ENCODE data around the gene ZBTB16. TPM values are rescaled to one million over a fixed set of nuclear protein-coding genes. Genes with fewer than 3 reads are reported as not detected.
A peak's percentile ranks its signal among the peaks of the same experiment; 100 is the strongest.

Gene ZBTB16
- polyA plus RNA-seq, 1 donor: 2.8 TPM

GRCh38 chr11:114054806-114055205 lies 4.7 kb upstream of the ZBTB16 start:
- Histone ChIP-seq H3K4me1 (ENCODE audit: control insufficient read depth, insufficient read depth, low read length) (peaks cover 6% of the 10 kb centered on the region), H3K4me3 (ENCODE audit: low read length) (no peak overlapping the region), H3K9me3 (ENCODE audit: control insufficient read depth, low read depth, low read length) (peaks cover 4% of the 10 kb centered on the region), H3K27me3 (ENCODE audit: control insufficient read depth, insufficient read depth, low read length) (peaks cover 31% of the 10 kb centered on the region), H3K36me3 (ENCODE audit: control insufficient read depth, insufficient read depth, low read length) (no peaks in the 10 kb centered on the region), H3K27ac (ENCODE audit: low read length) (no peak overlapping the region)
- no peak for DNase-seq
- WGBS (ENCODE audit: insufficient coverage, low lambda C conversion rate): no CpG with 5 or more reads among the region's 3 CpGs

- Histone ChIP-seq H3K27ac (ENCODE audit: low read length) (no peak overlapping the region), H3K9me3 (ENCODE audit: control insufficient read depth, low read depth, low read length) (peaks cover 4% of the 10 kb centered on the region), H3K36me3 (ENCODE audit: control insufficient read depth, insufficient read depth, low read length) (no peaks in the 10 kb centered on the region), H3K4me3 (ENCODE audit: low read length) (no peak overlapping the region), H3K4me1 (ENCODE audit: control insufficient read depth, insufficient read depth, low read length) (peaks cover 13% of the 10 kb centered on the region), H3K27me3 (ENCODE audit: control insufficient read depth, insufficient read depth, low read length) (peaks cover 41% of the 10 kb centered on the region)
- DNase-seq: no peak
Measured at GRCh38 chr11:114056409-114056808, 3.1 kb upstream of the ZBTB16 start.

DNA sequence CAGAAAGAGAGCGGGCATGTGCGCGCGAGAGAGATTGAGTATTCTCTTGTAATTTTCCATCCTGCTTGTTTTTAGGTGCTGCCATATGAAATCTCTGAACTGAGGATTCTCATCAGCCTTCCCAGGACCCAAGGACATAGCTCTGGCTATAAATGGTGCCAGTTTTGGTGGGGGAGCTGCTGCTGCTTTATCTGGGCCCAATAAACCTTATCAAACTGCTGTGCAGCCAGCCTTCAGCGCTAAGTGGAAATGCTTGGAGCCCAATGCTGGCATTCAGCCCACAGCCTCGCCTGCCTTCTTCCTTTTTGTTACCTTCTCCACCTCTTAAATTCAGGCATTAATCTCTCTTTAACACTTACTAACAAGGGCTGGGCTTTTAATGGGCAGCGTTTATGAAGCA lies 2.4 kb upstream of the ZBTB16 start:
- peaks cover 15% of the 10 kb centered on the region for H3K4me1 ChIP-seq (ENCODE audit: control insufficient read depth, insufficient read depth, low read length)
- H3K9me3 ChIP-seq (ENCODE audit: control insufficient read depth, low read depth, low read length): peaks cover 4% of the 10 kb centered on the region
- DNase-seq: no peak
- H3K4me3 ChIP-seq (ENCODE audit: low read length): no peak overlapping the region
- peaks cover 48% of the 10 kb centered on the region for H3K27me3 ChIP-seq (ENCODE audit: control insufficient read depth, insufficient read depth, low read length)
- no peaks in the 10 kb centered on the region for H3K36me3 ChIP-seq (ENCODE audit: control insufficient read depth, insufficient read depth, low read length)
- no peak overlapping the region for H3K27ac ChIP-seq (ENCODE audit: low read length)
- whole genome bisulfite sequencing (ENCODE audit: insufficient coverage, low lambda C conversion rate): 100% methylated on average over 4 of the region's 7 CpGs

DNA sequence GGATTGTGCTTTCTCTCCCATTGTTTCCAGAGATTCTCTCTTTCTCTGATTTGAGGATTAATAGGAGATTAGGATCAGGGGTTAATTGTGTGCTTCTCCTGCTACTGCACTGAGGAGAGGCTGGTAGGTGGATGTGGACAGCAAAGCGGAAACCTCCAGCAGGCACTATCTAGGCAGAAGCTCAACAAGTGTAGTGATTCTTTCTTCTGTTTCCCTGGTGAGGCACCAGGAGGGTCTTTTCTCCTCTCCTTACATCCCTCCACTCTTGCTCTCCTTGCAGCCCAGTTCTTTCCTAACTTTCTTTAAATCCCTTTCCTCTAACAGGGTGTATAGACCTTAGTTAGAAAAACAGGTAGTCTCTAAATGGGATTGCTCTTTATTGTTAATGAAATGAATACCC lies 1.9 kb upstream of the ZBTB16 start:
- Histone ChIP-seq H3K4me1 (ENCODE audit: control insufficient read depth, insufficient read depth, low read length) (peaks cover 15% of the 10 kb centered on the region), H3K27me3 (ENCODE audit: control insufficient read depth, insufficient read depth, low read length) (peaks cover 52% of the 10 kb centered on the region), H3K27ac (ENCODE audit: low read length) (no peak overlapping the region), H3K9me3 (ENCODE audit: control insufficient read depth, low read depth, low read length) (peaks cover 4% of the 10 kb centered on the region), H3K36me3 (ENCODE audit: control insufficient read depth, insufficient read depth, low read length) (no peaks in the 10 kb centered on the region), H3K4me3 (ENCODE audit: low read length) (no peak overlapping the region)
- WGBS (ENCODE audit: insufficient coverage, low lambda C conversion rate): no CpG with 5 or more reads among the region's 1 CpG
- DNase-seq: no peak

- no peak for DNase-seq
- Histone ChIP-seq H3K4me3 (ENCODE audit: low read length) (no peak overlapping the region), H3K4me1 (ENCODE audit: control insufficient read depth, insufficient read depth, low read length) (peaks cover 15% of the 10 kb centered on the region), H3K27me3 (ENCODE audit: control insufficient read depth, insufficient read depth, low read length) (peaks cover 57% of the 10 kb centered on the region), H3K36me3 (ENCODE audit: control insufficient read depth, insufficient read depth, low read length) (no peaks in the 10 kb centered on the region), H3K9me3 (ENCODE audit: control insufficient read depth, low read depth, low read length) (peaks cover 4% of the 10 kb centered on the region), H3K27ac (ENCODE audit: low read length) (no peak overlapping the region)
- no CpG with 5 or more reads among the region's 25 CpGs for WGBS (ENCODE audit: insufficient coverage, low lambda C conversion rate)
Measured at GRCh38 chr11:114058026-114058706, 1.3 kb upstream of the ZBTB16 start.

GRCh38 chr11:114058871-114059277 lies 637 bp upstream of the ZBTB16 start:
- Histone ChIP-seq H3K4me1 (ENCODE audit: control insufficient read depth, insufficient read depth, low read length) (peaks cover 15% of the 10 kb centered on the region), H3K4me3 (ENCODE audit: low read length) (peak overlapping the region; percentile 17), H3K36me3 (ENCODE audit: control insufficient read depth, insufficient read depth, low read length) (no peaks in the 10 kb centered on the region), H3K27me3 (ENCODE audit: control insufficient read depth, insufficient read depth, low read length) (peaks cover 61% of the 10 kb centered on the region), H3K27ac (ENCODE audit: low read length) (no peak overlapping the region), H3K9me3 (ENCODE audit: control insufficient read depth, low read depth, low read length) (peaks cover 4% of the 10 kb centered on the region)
- WGBS (ENCODE audit: insufficient coverage, low lambda C conversion rate): no CpG with 5 or more reads among the region's 25 CpGs
- DNase-seq: no peak

- Histone ChIP-seq H3K4me3 (ENCODE audit: low read length) (peak overlapping the region; percentile 56), H3K36me3 (ENCODE audit: control insufficient read depth, insufficient read depth, low read length) (no peaks in the 10 kb centered on the region), H3K4me1 (ENCODE audit: control insufficient read depth, insufficient read depth, low read length) (peaks cover 15% of the 10 kb centered on the region), H3K9me3 (ENCODE audit: control insufficient read depth, low read depth, low read length) (peaks cover 4% of the 10 kb centered on the region), H3K27ac (ENCODE audit: low read length) (peak overlapping the region; percentile 51), H3K27me3 (ENCODE audit: control insufficient read depth, insufficient read depth, low read length) (peaks cover 63% of the 10 kb centered on the region)
- no CpG with 5 or more reads among the region's 33 CpGs for WGBS (ENCODE audit: insufficient coverage, low lambda C conversion rate)
- no peak for DNase-seq
Measured at GRCh38 chr11:114059984-114060391, 477 bp downstream of the ZBTB16 start.

DNA sequence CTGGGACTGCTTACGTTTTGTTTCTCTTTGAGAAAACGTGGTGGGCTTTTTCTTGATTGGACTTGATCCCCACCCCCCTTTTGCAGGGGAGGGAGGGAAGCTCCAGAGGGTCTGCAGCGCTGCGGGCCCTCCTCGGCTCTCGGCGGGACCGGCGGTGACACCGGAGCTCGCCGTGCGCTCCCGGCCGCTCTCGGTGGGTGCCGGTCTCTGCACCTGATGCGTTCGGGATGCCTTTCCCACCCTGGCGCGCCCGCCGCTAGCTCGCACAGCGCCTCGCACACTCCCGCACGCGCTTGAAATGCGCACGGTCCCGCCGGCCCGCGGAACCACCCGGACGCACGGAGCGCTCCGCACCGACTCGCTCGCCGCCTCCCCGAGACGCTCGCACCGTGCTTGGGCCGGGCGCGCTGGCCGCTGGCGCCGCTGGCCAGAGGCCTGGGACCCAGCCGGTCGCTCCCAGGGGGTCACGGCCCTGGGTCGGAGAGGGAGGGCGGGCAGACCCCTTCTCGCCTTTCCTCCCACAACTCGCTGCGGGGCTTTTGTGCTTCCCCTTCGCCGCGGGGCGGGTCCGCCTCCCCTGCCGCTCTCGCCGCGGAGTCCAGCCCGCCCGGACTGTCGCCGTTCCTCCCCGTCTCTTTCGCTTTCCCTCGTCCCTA lies 1.0 kb downstream of the ZBTB16 start:
- Histone ChIP-seq H3K4me3 (ENCODE audit: low read length) (peak overlapping the region; percentile 65), H3K27me3 (ENCODE audit: control insufficient read depth, insufficient read depth, low read length) (peaks cover 63% of the 10 kb centered on the region), H3K36me3 (ENCODE audit: control insufficient read depth, insufficient read depth, low read length) (no peaks in the 10 kb centered on the region), H3K27ac (ENCODE audit: low read length) (peak overlapping the region; percentile 51), H3K4me1 (ENCODE audit: control insufficient read depth, insufficient read depth, low read length) (peaks cover 15% of the 10 kb centered on the region), H3K9me3 (ENCODE audit: control insufficient read depth, low read depth, low read length) (peaks cover 4% of the 10 kb centered on the region)
- peak in 1 of 2 donors; percentile 77 for DNase-seq
- WGBS (ENCODE audit: insufficient coverage, low lambda C conversion rate): no CpG with 5 or more reads among the region's 78 CpGs

DNA sequence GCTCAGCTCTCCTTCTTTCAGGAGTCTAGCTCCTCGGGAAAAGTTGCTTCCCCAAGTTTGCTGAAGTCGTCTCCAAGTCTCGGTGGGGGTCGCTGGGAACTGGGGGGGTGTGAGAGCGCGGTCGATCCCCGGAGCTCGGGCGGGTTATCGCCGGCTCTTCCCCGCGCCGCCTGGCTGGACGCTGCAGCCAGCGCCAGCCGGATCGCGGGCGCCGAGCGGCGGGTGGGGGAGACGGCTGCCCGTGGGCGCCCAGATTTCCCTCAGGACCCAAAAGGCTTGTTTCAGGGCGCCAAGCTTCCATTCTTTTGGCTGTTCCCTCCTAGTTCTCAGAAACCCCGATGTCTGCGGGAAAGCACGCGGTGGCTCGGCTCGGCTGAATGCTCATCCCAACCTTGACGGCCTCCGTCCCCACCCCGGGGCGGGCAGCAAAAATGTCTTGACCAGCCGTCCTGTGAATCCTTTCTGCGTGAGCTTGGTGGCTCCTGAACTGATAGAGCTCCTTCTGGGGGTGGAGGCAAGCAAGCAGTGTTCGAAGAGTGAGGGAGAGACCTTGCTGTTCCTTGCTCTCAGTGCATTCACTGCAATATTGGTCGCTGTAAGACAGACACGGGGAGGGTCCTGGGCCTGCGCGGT lies 1.7 kb downstream of the ZBTB16 start:
- WGBS (ENCODE audit: insufficient coverage, low lambda C conversion rate): no CpG with 5 or more reads among the region's 45 CpGs
- Histone ChIP-seq H3K4me1 (ENCODE audit: control insufficient read depth, insufficient read depth, low read length) (peaks cover 15% of the 10 kb centered on the region), H3K36me3 (ENCODE audit: control insufficient read depth, insufficient read depth, low read length) (no peaks in the 10 kb centered on the region), H3K4me3 (ENCODE audit: low read length) (peak overlapping the region; percentile 65), H3K27ac (ENCODE audit: low read length) (peak overlapping the region; percentile 17), H3K27me3 (ENCODE audit: control insufficient read depth, insufficient read depth, low read length) (peaks cover 63% of the 10 kb centered on the region), H3K9me3 (ENCODE audit: control insufficient read depth, low read depth, low read length) (peaks cover 4% of the 10 kb centered on the region)
- DNase-seq: no peak

GRCh38 chr11:114061681-114062049 lies 2.2 kb downstream of the ZBTB16 start:
- DNase-seq: no peak
- Histone ChIP-seq H3K27me3 (ENCODE audit: control insufficient read depth, insufficient read depth, low read length) (peaks cover 62% of the 10 kb centered on the region), H3K27ac (ENCODE audit: low read length) (no peak overlapping the region), H3K4me3 (ENCODE audit: low read length) (peak overlapping the region; percentile 65), H3K36me3 (ENCODE audit: control insufficient read depth, insufficient read depth, low read length) (no peaks in the 10 kb centered on the region), H3K9me3 (ENCODE audit: control insufficient read depth, low read depth, low read length) (peaks cover 4% of the 10 kb centered on the region), H3K4me1 (ENCODE audit: control insufficient read depth, insufficient read depth, low read length) (peaks cover 15% of the 10 kb centered on the region)
- WGBS (ENCODE audit: insufficient coverage, low lambda C conversion rate): 60% methylated on average over 1 of the region's 7 CpGs
